H9 (cell line): ENCODE results near the gene GLCE. TPM values are rescaled to one million over a fixed set of nuclear protein-coding genes. Genes with fewer than 3 reads are reported as not detected.

Source experiments
- DNase-seq: peaks from one replicate; pipeline ENCODE4 v3.0.0-alpha.2; 2017
- H2AFZ ChIP-seq: one replicate; pipeline ENCODE4 v1.6.1; 2013; ENCODE audit warnings: mild to moderate bottlenecking, low read length, control low read depth, moderate library complexity
- H2AK5ac ChIP-seq: 2 replicates; pipeline ENCODE4 v1.6.1; 2013; ENCODE audit warnings: low read length, control low read depth, mixed read lengths; ENCODE audit not compliant: insufficient read length
- H2BK120ac ChIP-seq: one replicate; pipeline ENCODE4 v1.6.1; 2013; ENCODE audit warnings: low read depth, mild to moderate bottlenecking, low read length, control low read depth, inconsistent platforms; ENCODE audit not compliant: poor library complexity, severe bottlenecking
- H2BK12ac ChIP-seq: 2 replicates; pipeline ENCODE4 v1.6.1; 2013; ENCODE audit warnings: low read length, control low read depth, mixed read lengths, low read depth; ENCODE audit not compliant: insufficient read length
- H2BK15ac ChIP-seq: 2 replicates; pipeline ENCODE4 v1.6.1; 2013; ENCODE audit warnings: low read depth, low read length, control low read depth
- H2BK20ac ChIP-seq: one replicate; pipeline ENCODE4 v1.6.1; 2013; ENCODE audit warnings: low read depth, mild to moderate bottlenecking, low read length, control low read depth, inconsistent platforms; ENCODE audit not compliant: poor library complexity, severe bottlenecking
- H2BK5ac ChIP-seq: 2 replicates; pipeline ENCODE4 v1.6.1; 2013; ENCODE audit warnings: low read length, control low read depth, mixed read lengths; ENCODE audit not compliant: insufficient read length
- H3K14ac ChIP-seq: 2 replicates; pipeline ENCODE4 v1.6.1; 2013; ENCODE audit warnings: low read length, control low read depth; ENCODE audit not compliant: insufficient read depth
- H3K18ac ChIP-seq: 2 replicates; pipeline ENCODE4 v1.6.1; 2013; ENCODE audit warnings: low read depth, mild to moderate bottlenecking, mixed read lengths, low read length, control low read depth; ENCODE audit not compliant: insufficient read length
- H3K23ac ChIP-seq: 2 replicates; pipeline ENCODE4 v1.6.1; 2013; ENCODE audit warnings: low read length, control low read depth, mixed read lengths, low read depth; ENCODE audit not compliant: insufficient read length
- H3K23me2 ChIP-seq: 2 replicates; pipeline ENCODE4 v1.6.1; 2013; ENCODE audit warnings: low read depth, mild to moderate bottlenecking, mixed read lengths, low read length, control low read depth; ENCODE audit not compliant: insufficient read length, poor library complexity, severe bottlenecking
- H3K27ac ChIP-seq: 2 replicates; pipeline ENCODE4 v1.5.1; 2013; ENCODE audit warnings: low read length, control low read depth, mixed read lengths, low read depth; ENCODE audit not compliant: insufficient read length
- H3K27me3 ChIP-seq: 2 replicates; pipeline ENCODE4 v1.6.1; 2013; ENCODE audit warnings: low read length, control low read depth, inconsistent platforms; ENCODE audit not compliant: insufficient read depth
- H3K4ac ChIP-seq: 2 replicates; pipeline ENCODE4 v1.6.1; 2013; ENCODE audit warnings: low read depth, mild to moderate bottlenecking, control low read depth, inconsistent platforms, low read length, moderate library complexity
- H3K4me1 ChIP-seq: 2 replicates; pipeline ENCODE4 v1.6.1; 2013; ENCODE audit warnings: low read length, control low read depth, inconsistent platforms; ENCODE audit not compliant: insufficient read depth
- H3K4me2 ChIP-seq: 2 replicates; pipeline ENCODE4 v1.6.1; 2013; ENCODE audit warnings: low read length, control low read depth, mixed read lengths; ENCODE audit not compliant: insufficient read length, insufficient read depth
- H3K56ac ChIP-seq: 2 replicates; pipeline ENCODE4 v1.6.1; 2013; ENCODE audit warnings: low read depth, mild to moderate bottlenecking, mixed read lengths, low read length, control low read depth; ENCODE audit not compliant: insufficient read length
- H3K79me1 ChIP-seq: 2 replicates; pipeline ENCODE4 v1.6.1; 2013; ENCODE audit warnings: low read depth, mild to moderate bottlenecking, moderate library complexity, low read length, control low read depth, inconsistent platforms; ENCODE audit not compliant: insufficient read depth, poor library complexity, severe bottlenecking
- H3K79me2 ChIP-seq: 2 replicates; pipeline ENCODE4 v1.6.1; 2013; ENCODE audit warnings: low read length, control low read depth, inconsistent platforms; ENCODE audit not compliant: insufficient read depth
- H3K9ac ChIP-seq: 2 replicates; pipeline ENCODE4 v1.6.1; 2013; ENCODE audit warnings: low read length, control low read depth, mixed read lengths; ENCODE audit not compliant: insufficient read length; ENCODE audit errors: extremely low read depth
- H3K9me3 ChIP-seq: one replicate; pipeline ENCODE4 v1.6.1; 2013; ENCODE audit warnings: low read depth, low read length, inconsistent platforms; ENCODE audit not compliant: control insufficient read depth
- H3T11ph ChIP-seq: one replicate; pipeline ENCODE4 v1.6.1; 2013; ENCODE audit warnings: mild to moderate bottlenecking, low read length, control low read depth, inconsistent platforms
- H4K20me1 ChIP-seq: one replicate; pipeline ENCODE4 v1.6.1; 2013; ENCODE audit not compliant: control insufficient read depth, insufficient read length, insufficient read depth
- H4K5ac ChIP-seq: 2 replicates; pipeline ENCODE4 v1.6.1; 2013; ENCODE audit warnings: low read depth, mild to moderate bottlenecking, mixed read lengths, low read length, control low read depth; ENCODE audit not compliant: insufficient read length
- H4K8ac ChIP-seq: replicated peaks from 2 replicates; pipeline ENCODE4 v1.6.1; 2013; ENCODE audit warnings: low read length, control low read depth, mixed read lengths, low read depth; ENCODE audit not compliant: insufficient read length
- H4K91ac ChIP-seq: 2 replicates; pipeline ENCODE4 v1.6.1; 2013; ENCODE audit warnings: low read depth, mild to moderate bottlenecking, moderate library complexity, mixed read lengths, low read length, control low read depth; ENCODE audit not compliant: insufficient read length
- H3K27ac Mint-ChIP-seq, 3 experiments: 2 replicates in 2 of 3; 3 replicates in 1 of 3; pipeline ENCODE4 v1.8.0; 2020 to 2021; ENCODE audit warnings: mixed read lengths in 3 of 3, mild to moderate bottlenecking in 1 of 3, moderate library complexity in 1 of 3
- H3K27me3 Mint-ChIP-seq: 2 replicates; pipeline ENCODE4 v1.8.0; 2021; ENCODE audit warnings: low read depth, mild to moderate bottlenecking, moderate library complexity, mixed read lengths
- H3K36me3 Mint-ChIP-seq, 3 experiments: 2 replicates in 2 of 3; 3 replicates in 1 of 3; pipeline ENCODE4 v1.8.0; 2020 to 2021; ENCODE audit warnings: low read depth in 3 of 3, mixed read lengths in 3 of 3; ENCODE audit not compliant: insufficient read depth in 1 of 3
- H3K4me1 Mint-ChIP-seq, 2 experiments: 2 replicates each; pipeline ENCODE4 v1.8.0; 2020; ENCODE audit warnings: mixed read lengths in 2 of 2
- H3K4me3 Mint-ChIP-seq, 2 experiments: 2 replicates in 1 of 2; 3 replicates in 1 of 2; pipeline ENCODE4 v1.8.0; 2020 to 2021; ENCODE audit warnings: mild to moderate bottlenecking in 2 of 2, mixed read lengths in 2 of 2, moderate library complexity in 1 of 2
- H3K9me3 Mint-ChIP-seq, 2 experiments: 2 replicates in 1 of 2; 3 replicates in 1 of 2; pipeline ENCODE4 v1.8.0; 2020; ENCODE audit warnings: mild to moderate bottlenecking in 2 of 2, mixed read lengths in 2 of 2, moderate library complexity in 1 of 2
- WGBS: extraction: QIAGEN DNeasy Blood & Tissue Kit; methylation state at CpG from one replicate; pipeline ENCODE4 v1.1.7; 2013; ENCODE audit warnings: missing lambda C conversion rate, low lambda C conversion rate, mixed read lengths; ENCODE audit not compliant: insufficient read length; ENCODE audit errors: extremely low coverage; 5-methylcytosine and 5-hydroxymethylcytosine counted together
- total RNA-seq: library from RNA; stranded (reverse); gene quantifications from 2 replicates; pipeline ENCODE4 v1.2.1, GENCODE V29; 2021
- TF ChIP-seq, protein P1 (sequence below): fragments of 200-600 bp; sonication (generic); conservative IDR thresholded peaks from 3 replicates; pipeline ENCODE4 v1.8.0; 2021; ENCODE audit warnings: antibody characterized with exemption, mild to moderate bottlenecking

GLCE gene
- total RNA-seq, 1 experiment from 2014 or later: 12.2 TPM

DNA sequence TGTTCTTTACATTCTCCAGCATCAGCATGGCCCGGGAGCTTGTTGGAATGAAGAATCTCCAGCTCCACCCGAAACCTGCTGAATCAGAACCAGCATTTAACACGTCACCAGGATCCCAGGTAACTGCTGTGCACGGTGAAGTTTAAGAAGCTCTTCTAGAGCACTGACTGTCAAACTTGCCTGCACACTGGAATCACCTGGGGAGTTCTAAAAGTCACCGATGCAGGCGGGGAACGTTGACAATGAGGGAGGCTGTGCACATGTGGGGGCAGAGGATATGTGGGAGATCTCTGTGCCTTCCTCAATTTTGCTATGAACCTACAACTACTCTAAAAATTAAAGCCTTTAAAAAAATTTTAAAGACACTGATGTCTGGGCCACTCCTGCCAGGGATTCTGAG lies 119.2 kb downstream of the GLCE start:
- no peak overlapping the region for H3K4me3 Mint-ChIP-seq
- no peak overlapping the region for H3K27ac Mint-ChIP-seq
- Histone ChIP-seq H4K20me1 (no peaks in the 10 kb centered on the region), H2AK5ac (no peak overlapping the region), H2BK12ac (no peak overlapping the region), H2BK5ac (no peak overlapping the region), H2BK15ac (no peak overlapping the region), H3K4me1 (no peaks in the 10 kb centered on the region), H3K4ac (no peak overlapping the region), H2BK120ac (no peak overlapping the region), H3K56ac (no peak overlapping the region), H4K5ac (no peak overlapping the region), H3K79me2 (no peaks in the 10 kb centered on the region), H3K79me1 (no peaks in the 10 kb centered on the region), H3K18ac (no peak overlapping the region), H3K27ac (no peak overlapping the region), H3K23me2 (no peaks in the 10 kb centered on the region), H4K91ac (no peak overlapping the region), H3K9me3 (no peaks in the 10 kb centered on the region), H3K9ac (no peak overlapping the region), H3K14ac (no peak overlapping the region), H3K27me3 (no peaks in the 10 kb centered on the region), H3K4me2 (no peak overlapping the region), H4K8ac (no peak overlapping the region), H3T11ph (no peak overlapping the region), H3K23ac (no peak overlapping the region), H2BK20ac (no peak overlapping the region), H2AFZ (no peak overlapping the region)
- WGBS: no CpG with 5 or more reads among the region's 7 CpGs
- no peak for DNase-seq
- H3K27me3 Mint-ChIP-seq: no peaks in the 10 kb centered on the region; the same call in none of the 2 replicates
- peaks cover 6 to 10% of the 10 kb centered on the region in 2 experiments for H3K4me1 Mint-ChIP-seq
- TF ChIP-seq, protein P1, sequence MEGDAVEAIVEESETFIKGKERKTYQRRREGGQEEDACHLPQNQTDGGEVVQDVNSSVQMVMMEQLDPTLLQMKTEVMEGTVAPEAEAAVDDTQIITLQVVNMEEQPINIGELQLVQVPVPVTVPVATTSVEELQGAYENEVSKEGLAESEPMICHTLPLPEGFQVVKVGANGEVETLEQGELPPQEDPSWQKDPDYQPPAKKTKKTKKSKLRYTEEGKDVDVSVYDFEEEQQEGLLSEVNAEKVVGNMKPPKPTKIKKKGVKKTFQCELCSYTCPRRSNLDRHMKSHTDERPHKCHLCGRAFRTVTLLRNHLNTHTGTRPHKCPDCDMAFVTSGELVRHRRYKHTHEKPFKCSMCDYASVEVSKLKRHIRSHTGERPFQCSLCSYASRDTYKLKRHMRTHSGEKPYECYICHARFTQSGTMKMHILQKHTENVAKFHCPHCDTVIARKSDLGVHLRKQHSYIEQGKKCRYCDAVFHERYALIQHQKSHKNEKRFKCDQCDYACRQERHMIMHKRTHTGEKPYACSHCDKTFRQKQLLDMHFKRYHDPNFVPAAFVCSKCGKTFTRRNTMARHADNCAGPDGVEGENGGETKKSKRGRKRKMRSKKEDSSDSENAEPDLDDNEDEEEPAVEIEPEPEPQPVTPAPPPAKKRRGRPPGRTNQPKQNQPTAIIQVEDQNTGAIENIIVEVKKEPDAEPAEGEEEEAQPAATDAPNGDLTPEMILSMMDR: no peak
- H3K9me3 Mint-ChIP-seq: no peaks in the 10 kb centered on the region
- no peaks in the 10 kb centered on the region for H3K36me3 Mint-ChIP-seq
